Measurements from ENCODE around the gene RAMP1. TPM values are rescaled to one million over a fixed set of nuclear protein-coding genes. Genes with fewer than 3 reads are reported as not detected.

Gene RAMP1
- total RNA-seq, 2 experiments from 2014 or later: 4.9 TPM

DNA sequence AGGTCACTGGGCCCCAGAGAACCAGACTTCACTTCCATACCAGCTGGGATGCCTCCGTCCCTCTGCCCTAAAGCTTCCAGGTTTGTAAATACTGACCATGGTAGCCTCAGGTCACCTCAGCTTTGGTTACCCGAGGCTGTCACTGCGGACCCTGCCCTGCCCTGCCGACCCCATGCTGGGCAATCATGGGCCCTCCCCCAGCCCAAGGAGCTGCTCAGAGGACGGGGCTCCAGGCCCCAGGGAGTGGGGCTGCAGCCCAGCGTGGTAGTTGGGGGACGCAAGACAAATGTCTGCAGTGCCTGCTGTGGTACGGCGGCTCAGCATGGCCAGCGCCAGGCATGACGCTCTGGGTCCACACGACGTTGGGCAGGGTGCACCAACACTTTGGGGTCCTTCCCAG lies 25.3 kb downstream of the RAMP1 start:
- no peak for DNase-seq
- Mint-ChIP-seq H3K4me1 (no peaks in the 10 kb centered on the region), H3K4me3 (no peak overlapping the region), H3K9me3 (no peaks in the 10 kb centered on the region), H3K27ac (no peak overlapping the region), H3K36me3 (ENCODE audit: low read depth) (no peaks in the 10 kb centered on the region), H3K27me3 (peaks cover 2% of the 10 kb centered on the region)
- ChIA-PET CTCF (interaction anchor here (1.5 to 1.8 kb wide), 2 partner anchors 8 to 11 kb away, joined by 3 to 6 read pairs; no protein-coding TSS in a partner anchor), POLR2A (no interaction called here)

DNA sequence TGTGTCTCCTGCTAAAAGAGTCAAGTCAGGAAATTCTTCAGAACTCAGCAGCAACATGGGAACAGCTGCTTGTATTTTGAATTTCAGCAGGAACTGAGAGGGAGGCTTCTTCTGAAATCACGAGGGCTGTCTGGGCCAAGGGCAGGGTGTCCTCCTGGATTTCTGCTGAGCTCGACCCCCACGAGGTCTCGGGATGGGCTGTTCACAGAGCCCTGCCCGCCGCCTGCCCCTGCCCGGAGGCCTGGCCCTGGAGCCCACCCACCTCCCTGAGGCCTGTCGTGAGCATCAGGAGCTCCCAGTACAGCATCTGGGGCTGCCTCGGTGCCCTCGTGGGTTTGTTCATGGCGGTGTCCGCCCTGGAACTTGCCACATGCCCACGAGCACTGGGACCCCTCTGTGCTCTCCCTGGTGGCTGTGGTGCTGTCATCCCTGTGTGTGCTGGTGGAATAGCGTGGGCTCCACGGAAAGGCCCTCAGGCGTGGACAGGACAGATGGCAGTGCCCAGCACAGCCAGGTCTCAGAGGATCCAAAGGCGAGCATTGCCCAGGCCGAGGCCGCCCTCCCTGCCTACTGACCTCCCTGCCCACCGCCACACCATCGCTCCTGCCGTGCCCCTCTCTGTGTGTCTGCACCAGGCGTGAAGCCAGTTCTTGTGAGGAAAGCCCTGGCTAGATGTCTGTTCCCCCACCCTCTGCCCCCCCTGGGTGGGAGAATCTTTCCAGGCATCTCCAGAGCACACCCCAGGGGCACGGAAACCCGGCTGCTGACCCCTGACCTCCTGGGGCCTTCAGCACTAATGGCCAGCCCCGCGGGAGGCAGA lies 25.9 kb downstream of the RAMP1 start:
- H3K9me3 Mint-ChIP-seq: no peaks in the 10 kb centered on the region
- ChIA-PET CTCF (interaction anchor here (1.5 to 1.8 kb wide), 2 partner anchors 7 to 10 kb away, joined by 3 to 6 read pairs; no protein-coding TSS in a partner anchor), POLR2A (no interaction called here)
- no peaks in the 10 kb centered on the region for H3K4me1 Mint-ChIP-seq
- no peaks in the 10 kb centered on the region for H3K36me3 Mint-ChIP-seq (ENCODE audit: low read depth)
- H3K27me3 Mint-ChIP-seq: peaks cover 2% of the 10 kb centered on the region
- no peak overlapping the region for H3K4me3 Mint-ChIP-seq
- no peak for DNase-seq
- H3K27ac Mint-ChIP-seq: no peak overlapping the region

DNA sequence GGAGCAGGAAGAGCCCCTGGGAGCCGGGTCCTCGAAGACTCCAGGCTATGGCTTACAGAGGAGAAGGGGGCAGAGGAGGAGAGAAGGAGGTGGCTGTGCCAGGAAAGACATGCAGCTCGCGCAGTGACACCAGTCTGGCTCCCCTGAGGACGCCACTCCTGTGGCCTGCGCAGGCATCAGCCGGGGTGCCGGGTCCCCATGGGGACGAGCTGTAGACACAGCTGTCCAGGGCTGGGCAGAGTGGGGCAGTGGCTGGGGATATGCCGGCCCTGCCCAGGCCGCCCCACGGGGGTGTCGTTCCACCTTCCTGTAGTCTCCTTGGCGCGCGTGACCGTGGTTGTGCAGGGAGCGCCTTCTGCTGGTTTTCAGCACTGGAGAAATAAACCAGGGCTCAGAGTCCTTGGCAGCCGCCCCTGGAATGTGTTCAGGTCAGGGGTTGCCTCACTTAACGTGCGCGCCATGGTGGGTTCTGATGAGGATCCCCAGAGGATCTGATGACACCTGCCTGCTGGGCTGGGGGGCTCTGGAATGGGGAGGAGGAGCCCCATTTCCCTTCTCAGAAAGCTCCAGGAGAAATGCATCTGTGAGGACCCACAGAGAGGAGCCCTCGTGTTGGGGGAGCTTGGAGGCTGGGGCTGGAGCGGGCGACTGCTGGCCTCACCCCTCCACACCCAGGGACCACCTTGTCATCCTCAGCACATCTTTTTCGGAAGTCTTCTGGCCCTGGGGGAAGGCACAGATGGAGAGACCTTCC lies 26.7 kb downstream of the RAMP1 start:
- Mint-ChIP-seq H3K27ac (no peak overlapping the region), H3K27me3 (peaks cover 2% of the 10 kb centered on the region), H3K36me3 (ENCODE audit: low read depth) (no peaks in the 10 kb centered on the region)

DNA sequence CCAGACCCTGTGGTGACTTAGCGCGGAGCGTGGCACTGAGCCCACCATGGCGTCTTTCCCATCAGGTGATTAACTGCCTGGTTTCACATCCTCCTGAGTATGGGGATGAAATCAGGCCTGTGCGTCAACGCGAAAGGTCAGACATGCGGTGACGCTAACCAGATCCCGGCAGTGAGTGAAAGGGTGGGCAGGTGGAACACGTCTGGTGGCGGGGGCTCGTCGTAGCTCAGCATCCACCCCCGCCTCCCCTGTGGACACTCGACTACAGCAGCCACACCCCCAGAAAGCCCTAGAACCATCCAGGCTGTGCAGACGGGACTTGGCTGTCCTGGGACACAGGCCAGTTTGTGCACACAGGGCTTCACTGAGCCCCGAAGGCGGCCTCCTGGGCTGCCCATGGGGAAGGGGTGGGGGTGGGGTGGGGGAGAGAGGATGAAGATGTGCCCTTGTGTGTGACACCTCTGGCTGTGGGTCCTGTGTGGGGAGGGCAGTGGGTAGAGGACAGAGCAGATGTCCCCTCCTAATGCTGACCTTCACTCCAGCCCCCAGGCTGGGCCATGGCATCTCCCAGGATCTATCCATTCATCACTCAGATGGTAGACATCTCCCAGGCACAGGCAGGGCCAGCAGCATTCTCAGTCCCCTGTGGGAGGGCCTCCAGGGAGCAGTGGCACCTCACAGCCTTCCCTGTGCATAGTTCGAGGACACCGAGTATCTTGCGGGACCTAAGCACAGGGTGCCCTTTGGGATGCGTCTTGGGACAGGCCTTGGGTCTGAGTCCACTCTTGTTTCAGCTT lies 27.5 kb downstream of the RAMP1 start:
- H3K27ac Mint-ChIP-seq: no peak overlapping the region
- H3K36me3 Mint-ChIP-seq (ENCODE audit: low read depth): no peaks in the 10 kb centered on the region
- POLR2A ChIA-PET: no interaction called here
- peaks cover 2% of the 10 kb centered on the region for H3K27me3 Mint-ChIP-seq
- peaks cover 1% of the 10 kb centered on the region for H3K4me1 Mint-ChIP-seq
- DNase-seq: no peak
- CTCF ChIA-PET: no interaction called here
- H3K9me3 Mint-ChIP-seq: no peaks in the 10 kb centered on the region
- no peak overlapping the region for H3K4me3 Mint-ChIP-seq

More for the DNA sequence above, 26.7 kb downstream of the RAMP1 start:
- no peak for DNase-seq
- Mint-ChIP-seq H3K9me3 (no peaks in the 10 kb centered on the region), H3K4me1 (no peaks in the 10 kb centered on the region), H3K4me3 (no peak overlapping the region)
- CTCF ChIA-PET: no interaction called here
- POLR2A ChIA-PET: no interaction called here

DNA sequence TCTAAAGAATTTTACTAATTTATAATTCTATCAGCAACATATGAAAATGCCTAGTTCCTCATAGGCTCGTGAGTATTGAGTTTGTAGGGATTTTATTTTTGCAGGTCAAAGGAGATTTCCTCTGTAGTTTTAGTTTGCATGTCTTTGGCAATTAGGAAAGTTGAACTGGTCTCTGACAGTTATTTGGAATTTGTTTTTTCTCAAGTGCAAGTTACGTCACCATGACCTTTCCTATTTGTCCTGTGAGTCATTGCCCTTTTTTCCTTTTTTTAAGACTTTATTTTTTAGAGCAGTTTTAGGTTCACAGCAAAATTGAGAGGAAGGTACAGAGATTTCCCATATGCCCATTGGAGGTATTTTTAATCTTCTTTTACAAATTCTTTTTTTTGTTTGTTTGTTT lies 29.0 kb downstream of the RAMP1 start:
- peaks cover 2% of the 10 kb centered on the region for H3K27me3 Mint-ChIP-seq
- no peaks in the 10 kb centered on the region for H3K9me3 Mint-ChIP-seq
- POLR2A ChIA-PET: no interaction called here
- H3K4me1 Mint-ChIP-seq: peaks cover 16% of the 10 kb centered on the region
- no peak overlapping the region for H3K27ac Mint-ChIP-seq
- CTCF ChIA-PET: interaction anchor here (0.7 kb wide), 1 partner anchor 778 kb away, joined by 3 read pairs; no protein-coding TSS in a partner anchor
- no peaks in the 10 kb centered on the region for H3K36me3 Mint-ChIP-seq (ENCODE audit: low read depth)
- no peak overlapping the region for H3K4me3 Mint-ChIP-seq
- DNase-seq: no peak

DNA sequence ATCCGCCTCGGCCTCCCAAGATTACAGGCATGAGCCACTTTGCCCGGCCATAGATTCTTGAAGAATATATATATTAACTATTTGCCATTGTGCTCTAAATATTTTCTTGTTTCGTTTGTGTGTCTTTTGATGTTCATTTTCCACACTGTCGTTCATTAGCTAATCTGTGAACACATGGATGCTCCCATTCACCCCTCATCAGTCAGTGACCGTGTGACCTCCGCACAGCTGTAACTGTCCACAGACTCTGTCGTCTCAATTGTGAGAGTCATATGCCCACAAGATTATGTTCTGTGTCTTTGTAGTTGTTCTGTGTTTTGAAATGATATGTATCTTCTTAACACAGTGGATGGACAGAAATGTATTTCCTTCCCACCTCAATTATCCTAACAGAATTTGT lies 29.6 kb downstream of the RAMP1 start:
- H3K4me1 Mint-ChIP-seq: peaks cover 19% of the 10 kb centered on the region
- H3K4me3 Mint-ChIP-seq: no peak overlapping the region
- H3K27ac Mint-ChIP-seq: no peak overlapping the region
- CTCF ChIA-PET: no interaction called here
- POLR2A ChIA-PET: no interaction called here
- H3K9me3 Mint-ChIP-seq: no peaks in the 10 kb centered on the region
- H3K36me3 Mint-ChIP-seq (ENCODE audit: low read depth): no peaks in the 10 kb centered on the region
- H3K27me3 Mint-ChIP-seq: peaks cover 2% of the 10 kb centered on the region
- no peak for DNase-seq

DNA sequence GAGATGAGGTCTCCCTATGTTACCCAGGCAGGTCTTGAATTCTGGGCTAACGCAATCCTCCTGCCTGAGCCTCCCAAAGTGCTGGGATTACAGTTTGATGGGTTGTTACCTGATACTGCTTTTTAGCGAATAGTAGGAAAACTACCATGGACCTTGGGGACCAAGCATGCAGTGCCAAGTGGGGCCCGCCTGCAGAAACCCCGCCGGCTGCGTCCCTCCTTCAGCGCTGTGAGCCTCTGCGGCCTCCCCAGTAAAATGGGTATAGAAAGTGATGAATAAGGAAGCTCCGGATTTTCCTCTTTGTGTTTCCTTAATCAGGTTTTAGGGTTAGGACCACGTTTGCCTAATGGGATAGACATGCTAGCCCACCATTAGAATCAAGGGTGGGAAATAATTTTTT lies 30.4 kb downstream of the RAMP1 start:
- Mint-ChIP-seq H3K4me1 (peaks cover 19% of the 10 kb centered on the region), H3K36me3 (ENCODE audit: low read depth) (no peaks in the 10 kb centered on the region), H3K27me3 (peaks cover 2% of the 10 kb centered on the region), H3K9me3 (no peaks in the 10 kb centered on the region), H3K27ac (no peak overlapping the region), H3K4me3 (no peak overlapping the region)
- ChIA-PET CTCF (interaction anchor here (0.6 kb wide), 1 partner anchor 272 kb away, joined by 5 read pairs; no protein-coding TSS in a partner anchor), POLR2A (no interaction called here)
- no peak for DNase-seq

DNA sequence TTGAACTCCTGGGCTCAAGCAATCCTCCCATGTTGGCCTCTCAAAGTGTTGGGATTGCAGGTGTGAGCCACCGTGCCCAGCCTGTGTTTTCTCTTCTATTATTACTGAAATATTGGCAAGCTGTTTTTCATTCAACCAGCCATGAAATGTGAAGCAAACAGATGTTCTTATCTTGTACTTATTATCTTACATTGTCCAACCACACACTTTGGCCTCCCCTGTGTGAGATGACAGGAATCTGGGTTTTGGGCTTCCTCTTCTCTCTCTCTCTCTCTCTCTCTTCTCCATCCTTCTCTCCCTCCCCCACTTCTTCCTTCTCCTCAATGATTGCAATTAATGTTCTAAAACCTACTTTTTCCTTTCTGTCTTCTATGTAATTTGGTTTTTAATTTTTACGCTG lies 33.1 kb downstream of the RAMP1 start:
- DNase-seq: no peak
- Mint-ChIP-seq H3K4me1 (peaks cover 29% of the 10 kb centered on the region), H3K4me3 (no peak overlapping the region), H3K27ac (no peak overlapping the region), H3K27me3 (peaks cover 2% of the 10 kb centered on the region), H3K36me3 (ENCODE audit: low read depth) (no peaks in the 10 kb centered on the region), H3K9me3 (no peaks in the 10 kb centered on the region)
- ChIA-PET CTCF (interaction anchor here (1.2 to 1.5 kb wide), 2 partner anchors 8 to 10 kb away, joined by 5 to 6 read pairs; no protein-coding TSS in a partner anchor), POLR2A (no interaction called here)

DNA sequence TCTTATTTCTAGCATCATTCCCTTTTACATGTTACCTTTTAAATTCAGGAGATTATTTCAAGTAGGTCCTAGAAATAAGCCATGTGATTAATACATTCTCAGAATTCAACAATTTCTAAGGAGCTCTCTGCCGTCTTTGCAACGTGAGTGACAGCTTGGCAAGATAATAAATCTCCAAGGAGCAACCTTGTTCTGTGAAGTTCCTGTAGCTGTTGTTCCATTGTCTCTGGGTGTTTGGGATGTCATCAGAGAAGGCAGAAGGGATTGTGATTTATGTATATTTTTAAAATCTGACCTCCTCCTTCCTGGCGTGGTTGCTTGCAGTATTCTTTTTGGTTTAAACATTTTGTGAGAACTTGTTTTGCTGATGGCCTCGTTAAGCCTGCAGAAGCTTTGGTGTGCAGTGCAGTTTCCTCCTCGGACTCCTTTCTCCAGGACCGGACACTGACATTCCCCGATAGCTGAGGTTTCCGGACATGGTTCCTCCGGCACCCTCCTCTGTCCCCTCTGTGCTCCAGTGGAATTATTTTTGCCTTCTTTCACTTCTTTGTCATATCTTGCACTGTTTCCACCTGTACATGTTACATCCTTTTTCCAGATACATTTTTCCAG lies 33.7 kb downstream of the RAMP1 start:
- Mint-ChIP-seq H3K4me1 (peaks cover 35% of the 10 kb centered on the region), H3K36me3 (ENCODE audit: low read depth) (no peaks in the 10 kb centered on the region), H3K4me3 (no peak overlapping the region), H3K9me3 (no peaks in the 10 kb centered on the region), H3K27me3 (peaks cover 2% of the 10 kb centered on the region), H3K27ac (no peak overlapping the region)
- CTCF ChIA-PET: interaction anchor here (1.2 to 1.5 kb wide), 2 partner anchors 9 to 10 kb away, joined by 5 to 6 read pairs; no protein-coding TSS in a partner anchor
- POLR2A ChIA-PET: no interaction called here
- no peak for DNase-seq

DNA sequence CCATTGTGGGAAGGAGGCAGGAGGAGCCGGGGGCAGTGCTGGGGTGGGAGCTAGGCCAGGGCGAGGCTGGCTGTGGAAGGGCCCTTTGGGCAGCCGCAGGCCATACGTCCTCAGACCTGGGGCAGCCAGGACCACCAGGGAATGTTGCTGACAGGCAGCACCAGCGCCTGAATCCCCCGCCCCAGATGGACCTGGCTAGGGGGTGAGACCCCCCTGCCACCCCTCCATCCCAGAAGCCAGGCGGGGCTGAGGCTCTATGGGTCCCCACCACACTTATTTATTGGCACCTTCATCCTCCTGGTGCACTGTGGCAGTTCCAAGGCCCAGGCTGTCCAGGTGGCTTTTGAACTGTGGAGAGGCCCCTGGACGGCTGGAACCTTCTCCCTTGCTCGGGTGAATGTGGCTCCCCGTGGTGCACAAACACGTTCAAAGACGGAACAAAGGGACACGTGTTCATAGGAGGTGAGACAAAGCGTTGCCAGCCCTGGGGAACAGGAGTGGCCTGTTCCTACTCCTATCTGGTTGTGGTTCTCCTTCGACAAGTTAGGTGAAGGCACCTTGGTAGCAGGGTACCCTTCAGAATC lies 35.1 kb downstream of the RAMP1 start:
- POLR2A ChIA-PET: no interaction called here

DNA sequence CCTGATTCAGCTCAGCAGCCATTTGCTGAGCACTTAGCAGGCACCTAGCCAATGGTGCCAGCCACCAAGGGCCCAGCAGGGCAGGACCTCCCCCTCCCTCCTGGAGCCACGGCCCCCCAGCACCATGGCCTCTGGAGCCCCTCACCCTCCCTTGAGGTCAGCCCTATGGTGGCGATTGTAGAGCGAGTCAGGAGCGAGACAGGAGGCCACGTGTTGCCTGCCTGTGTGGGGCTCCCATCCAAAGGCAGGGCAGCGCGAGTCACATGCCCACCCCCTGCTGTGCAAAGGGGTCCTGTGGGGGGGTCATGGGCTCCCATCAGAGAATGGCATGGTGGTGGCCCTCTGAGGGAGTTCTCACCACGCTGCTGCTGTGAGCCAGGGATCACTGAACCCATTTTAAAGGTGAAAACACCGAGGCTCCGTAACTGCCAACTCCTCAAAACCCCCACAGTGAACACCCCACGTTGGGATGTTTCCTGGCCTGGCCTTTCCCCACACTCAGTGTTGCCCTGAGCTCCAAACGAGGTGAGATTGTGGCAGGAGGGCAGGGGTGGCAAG lies 35.6 kb downstream of the RAMP1 start:
- H3K9me3 Mint-ChIP-seq: no peaks in the 10 kb centered on the region
- ChIA-PET POLR2A (no interaction called here), CTCF (interaction anchor here (1.2 to 1.5 kb wide), 3 partner anchors 10 to 190 kb away, joined by 3 to 5 read pairs (median 3); no protein-coding TSS in a partner anchor)
- no peak for DNase-seq
- H3K4me1 Mint-ChIP-seq: peaks cover 55% of the 10 kb centered on the region
- H3K36me3 Mint-ChIP-seq (ENCODE audit: low read depth): no peaks in the 10 kb centered on the region
- H3K4me3 Mint-ChIP-seq: no peak overlapping the region
- no peaks in the 10 kb centered on the region for H3K27me3 Mint-ChIP-seq
- H3K27ac Mint-ChIP-seq: no peak overlapping the region

More for the DNA sequence above, 35.1 kb downstream of the RAMP1 start:
- H3K27ac Mint-ChIP-seq: no peak overlapping the region
- no peak for DNase-seq
- CTCF ChIA-PET: no interaction called here
- no peaks in the 10 kb centered on the region for H3K9me3 Mint-ChIP-seq
- H3K4me1 Mint-ChIP-seq: peaks cover 49% of the 10 kb centered on the region
- no peaks in the 10 kb centered on the region for H3K36me3 Mint-ChIP-seq (ENCODE audit: low read depth)
- no peaks in the 10 kb centered on the region for H3K27me3 Mint-ChIP-seq
- no peak overlapping the region for H3K4me3 Mint-ChIP-seq
